Pancreas (tissue), 10 donors: Measurements from ENCODE around the gene OR4D11. TPM values are rescaled to one million over a fixed set of nuclear protein-coding genes. Genes with fewer than 3 reads are reported as not detected.
A peak's percentile ranks its signal among the peaks of the same experiment; 100 is the strongest.
"Not testable (repeated sequence)": the region's sequence is repeated elsewhere in the genome, so short reads cannot be mapped to it uniquely, and the experiment has no call there.

Source experiments
- ATAC-seq, 4 donors: fragments of 200-7000 bp; cut with Tn5 transposase; one replicate each; pipeline versions ENCODE4 v1.8.0 to v1.9.1; 2020; ENCODE audit warnings: mild to moderate bottlenecking in 4 of 4, moderate library complexity in 4 of 4
- DNase-seq, 6 donors: peaks; one replicate each; pipeline ENCODE4 v3.0.0-alpha.2; 2020
- FAIRE-seq: peaks from 2 replicates; lab custom pipeline; 2012; peaks lifted over from hg19 to GRCh38; lab: Jason Lieb, UNC
- H3K27ac ChIP-seq, 4 donors: fragments of 200-600 bp; sonication (generic); 1 replicate in 3 of 4; 2 replicates in 1 of 4; pipeline versions ENCODE4 v1.5.0 to v1.8.0; 2020
- H3K27me3 ChIP-seq, 4 donors: fragments of 200-600 bp; one replicate each; pipeline ENCODE4 v1.8.0; 2021
- H3K36me3 ChIP-seq, 3 donors: fragments of 200-600 bp; sonication (generic) in 1 of 3; one replicate each; pipeline versions ENCODE4 v1.5.0 to v1.8.0; 2020 to 2021
- H3K4me1 ChIP-seq, 3 donors: fragments of 200-600 bp; one replicate each; pipeline ENCODE4 v1.8.0; 2021
- H3K4me3 ChIP-seq, 4 donors: fragments of 200-600 bp; sonication (generic) in 2 of 4; one replicate each; pipeline versions ENCODE4 v1.5.0 to v1.8.0; 2020 to 2021
- H3K9me3 ChIP-seq, 4 donors: fragments of 200-600 bp; one replicate each; pipeline ENCODE4 v1.8.0; 2021
- WGBS, 2 donors: extraction: QIAGEN DNeasy Blood & Tissue Kit; methylation state at CpG; one replicate each; pipeline ENCODE4 v1.1.7; 2013; 5-methylcytosine and 5-hydroxymethylcytosine counted together
- intact Hi-C, 3 donors: fragments of 100-400 bp; cut with DNase I; formaldehyde crosslinking; loops; one replicate each; pipeline versions ENCODE4 v1.11.1 to v1.14.2; 2022
- polyA plus RNA-seq, 2 donors: library from polyadenylated mRNA; stranded (reverse); fragments of 200-250 nt; gene quantifications; one replicate each; pipeline ENCODE4 v1.2.3, GENCODE V29; 2013
- total RNA-seq, 6 donors: library from RNA; stranded (reverse); fragmentation: NEBNext Ultra II Directional in 4 of 6; extraction: Animal tissue kit (Norgen Biotek cat#: 25700) in 4 of 6; gene quantifications; one replicate each; pipeline versions ENCODE4 v1.2.1 to v1.2.4, GENCODE V29; 2021 to 2023
- TF ChIP-seq, protein P1 (sequence below), 4 donors: fragments of 200-600 bp; sonication (generic) in 3 of 4; IDR thresholded peaks; one replicate each; pipeline versions ENCODE4 v1.5.0 to v1.8.0; 2021; ENCODE audit warnings: antibody characterized with exemption in 4 of 4
- donor health status: healthy with polysubstance abuse.
- donor health status: DM: no; HTN: no; CAD: no; lungs with moderate emphysema.
- donor health status: DM: no; HTN: no; CAD: no.
- donor health status: control.
- donor health status: control.
- donor health status: Bipolar disorder and iron deficiency.
- donor health status: DM: yes; HTN: yes; CAD: no.
- donor health status: DM: no; HTN: no; CAD: no.
- donor health status: DM: no; HTN: no; CAD: no.
- donor health status: DM: yes; HTN: yes; CAD: no.

OR4D11 gene
- total and polyA plus RNA-seq, 8 donors = not detected

- 88 to 92% methylated on average over 24 of the region's 24 CpGs for WGBS, 2 donors
- Histone ChIP-seq H3K36me3 (no peaks in the 10 kb centered on the region), H3K4me1 (no peaks in the 10 kb centered on the region), H3K4me3 (no peak overlapping the region), H3K27me3 (no peaks in the 10 kb centered on the region), H3K9me3 (no peaks in the 10 kb centered on the region), H3K27ac (no peak overlapping the region)
- DNase-seq = no peak
- ATAC-seq = no peak
- intact Hi-C loops = no loop called here
- TF ChIP-seq, protein P1, sequence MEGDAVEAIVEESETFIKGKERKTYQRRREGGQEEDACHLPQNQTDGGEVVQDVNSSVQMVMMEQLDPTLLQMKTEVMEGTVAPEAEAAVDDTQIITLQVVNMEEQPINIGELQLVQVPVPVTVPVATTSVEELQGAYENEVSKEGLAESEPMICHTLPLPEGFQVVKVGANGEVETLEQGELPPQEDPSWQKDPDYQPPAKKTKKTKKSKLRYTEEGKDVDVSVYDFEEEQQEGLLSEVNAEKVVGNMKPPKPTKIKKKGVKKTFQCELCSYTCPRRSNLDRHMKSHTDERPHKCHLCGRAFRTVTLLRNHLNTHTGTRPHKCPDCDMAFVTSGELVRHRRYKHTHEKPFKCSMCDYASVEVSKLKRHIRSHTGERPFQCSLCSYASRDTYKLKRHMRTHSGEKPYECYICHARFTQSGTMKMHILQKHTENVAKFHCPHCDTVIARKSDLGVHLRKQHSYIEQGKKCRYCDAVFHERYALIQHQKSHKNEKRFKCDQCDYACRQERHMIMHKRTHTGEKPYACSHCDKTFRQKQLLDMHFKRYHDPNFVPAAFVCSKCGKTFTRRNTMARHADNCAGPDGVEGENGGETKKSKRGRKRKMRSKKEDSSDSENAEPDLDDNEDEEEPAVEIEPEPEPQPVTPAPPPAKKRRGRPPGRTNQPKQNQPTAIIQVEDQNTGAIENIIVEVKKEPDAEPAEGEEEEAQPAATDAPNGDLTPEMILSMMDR (IDR thresholded peaks at IDR 0.05) = no peak
- no peak for FAIRE-seq
Measured at GRCh38 chr11:59545179-59546020, 42.0 kb downstream of the OR4D11 start.

DNA sequence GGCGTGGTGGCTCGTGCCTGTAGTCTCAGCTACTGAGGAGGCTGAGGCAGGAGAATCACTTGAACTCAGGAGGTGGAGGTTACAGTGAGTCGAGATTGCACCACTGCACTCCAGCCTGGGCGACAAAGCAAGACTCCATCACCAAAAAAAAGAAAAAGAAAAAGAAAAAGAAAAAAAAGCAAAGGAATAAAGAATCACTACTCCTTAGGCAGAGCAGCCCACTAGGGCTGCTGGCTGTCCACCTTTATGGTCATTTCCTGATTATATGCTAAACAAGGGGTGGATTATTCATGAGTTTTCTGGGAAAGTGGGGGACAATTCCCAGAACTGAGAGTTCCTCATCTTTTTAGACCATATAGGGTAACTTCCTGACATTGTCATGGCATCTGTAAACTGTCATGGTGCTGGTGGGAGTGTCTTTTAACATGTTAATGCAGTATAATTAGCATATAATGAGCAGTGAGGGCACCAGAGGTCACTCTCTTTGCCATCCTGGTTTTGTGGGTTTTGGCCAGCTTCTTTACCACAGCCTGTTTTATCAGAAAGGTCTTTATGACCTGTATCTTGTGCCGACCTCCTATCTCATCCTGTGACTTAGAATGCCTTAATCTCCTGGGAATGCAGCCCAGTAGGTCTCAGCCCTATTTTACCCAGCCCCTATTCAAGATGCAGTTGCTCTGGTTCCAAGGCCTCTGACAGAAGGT is 44.4 kb downstream of the OR4D11 start:
- H3K9me3 ChIP-seq, H3K36me3 ChIP-seq, FAIRE-seq, H3K27ac ChIP-seq, H3K4me1 ChIP-seq, DNase-seq, H3K27me3 ChIP-seq, intact Hi-C loops, ATAC-seq, H3K4me3 ChIP-seq: not testable (repeated sequence)
- 75 to 80% methylated on average over 5 of the region's 5 CpGs for WGBS, 2 donors

- 94 to 97% methylated on average over 5 of the region's 5 CpGs for WGBS, 2 donors
- intact Hi-C loops = no loop called here
- H3K27me3 ChIP-seq = no peaks in the 10 kb centered on the region
- H3K4me1 ChIP-seq = no peaks in the 10 kb centered on the region
- no peak for ATAC-seq
- H3K27ac ChIP-seq = no peak overlapping the region
- TF ChIP-seq, protein P1 (IDR thresholded peaks at IDR 0.05) = no peak
- no peaks in the 10 kb centered on the region for H3K9me3 ChIP-seq
- no peaks in the 10 kb centered on the region for H3K36me3 ChIP-seq
- FAIRE-seq = no peak
- H3K4me3 ChIP-seq = no peak overlapping the region
- no peak for DNase-seq
Measured at GRCh38 chr11:59548309-59548656, 44.9 kb downstream of the OR4D11 start.

DNA sequence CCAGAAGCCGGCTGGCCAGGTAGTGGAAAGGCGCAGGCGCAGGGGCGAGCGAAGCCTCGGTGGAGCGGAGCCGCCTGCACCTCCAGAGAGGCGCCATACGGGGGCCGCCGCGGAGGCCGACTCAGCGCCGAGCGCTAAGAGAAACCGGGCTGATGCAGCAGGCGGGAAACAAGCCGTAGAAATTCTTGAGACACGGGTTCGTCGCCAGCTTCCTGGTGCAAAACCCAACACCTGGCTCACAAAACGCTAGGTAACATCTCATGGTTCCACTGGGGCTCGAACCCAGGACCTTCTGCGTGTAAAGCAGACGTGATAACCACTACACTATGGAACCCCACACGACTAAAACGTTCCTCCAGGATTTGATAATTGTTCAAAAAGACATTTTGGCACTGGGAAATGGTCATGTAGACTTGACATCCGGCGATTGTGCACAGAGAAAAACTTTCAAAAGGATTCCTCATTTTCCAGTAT is 47.0 kb downstream of the OR4D11 start:
- DNase-seq = peak; percentile 80 to 92 (median 86)
- peak; percentile 80 to 92 (median 89) for ATAC-seq
- TF ChIP-seq, protein P1 (IDR thresholded peaks at IDR 0.05) = peak in 2 of 4 donors; percentile 24 to 26
- no peaks in the 10 kb centered on the region for H3K36me3 ChIP-seq
- peak overlapping the region; percentile 69 to 84 (median 74) for H3K27ac ChIP-seq
- H3K27me3 ChIP-seq = no peaks in the 10 kb centered on the region
- no peaks in the 10 kb centered on the region for H3K4me1 ChIP-seq
- intact Hi-C loops = no loop called here
- no peaks in the 10 kb centered on the region for H3K9me3 ChIP-seq
- 0 to 1% methylated on average over 31 of the region's 31 CpGs for WGBS, 2 donors
- no peak for FAIRE-seq
- H3K4me3 ChIP-seq = peak overlapping the region; percentile 13 to 40 (median 34)

GRCh38 chr11:59550842-59551658 is 47.7 kb downstream of the OR4D11 start:
- peak; percentile 64 to 87 (median 76) for DNase-seq
- peak; percentile 70 to 82 (median 74) for ATAC-seq
- Histone ChIP-seq H3K27ac (peak overlapping the region; percentile 69 to 84 (median 74)), H3K9me3 (no peaks in the 10 kb centered on the region), H3K27me3 (no peaks in the 10 kb centered on the region), H3K4me1 (no peaks in the 10 kb centered on the region), H3K36me3 (no peaks in the 10 kb centered on the region), H3K4me3 (peak overlapping the region; percentile 13 to 40 (median 34))
- WGBS, 2 donors = 1 to 2% methylated on average over 34 of the region's 34 CpGs
- TF ChIP-seq, protein P1 (IDR thresholded peaks at IDR 0.05) = no peak
- intact Hi-C loops = no loop called here
- no peak for FAIRE-seq
